ENCODE results near the gene FKBP1B.
A peak's percentile ranks its signal among the peaks of the same experiment; 100 is the strongest.

FKBP1B gene

DNA sequence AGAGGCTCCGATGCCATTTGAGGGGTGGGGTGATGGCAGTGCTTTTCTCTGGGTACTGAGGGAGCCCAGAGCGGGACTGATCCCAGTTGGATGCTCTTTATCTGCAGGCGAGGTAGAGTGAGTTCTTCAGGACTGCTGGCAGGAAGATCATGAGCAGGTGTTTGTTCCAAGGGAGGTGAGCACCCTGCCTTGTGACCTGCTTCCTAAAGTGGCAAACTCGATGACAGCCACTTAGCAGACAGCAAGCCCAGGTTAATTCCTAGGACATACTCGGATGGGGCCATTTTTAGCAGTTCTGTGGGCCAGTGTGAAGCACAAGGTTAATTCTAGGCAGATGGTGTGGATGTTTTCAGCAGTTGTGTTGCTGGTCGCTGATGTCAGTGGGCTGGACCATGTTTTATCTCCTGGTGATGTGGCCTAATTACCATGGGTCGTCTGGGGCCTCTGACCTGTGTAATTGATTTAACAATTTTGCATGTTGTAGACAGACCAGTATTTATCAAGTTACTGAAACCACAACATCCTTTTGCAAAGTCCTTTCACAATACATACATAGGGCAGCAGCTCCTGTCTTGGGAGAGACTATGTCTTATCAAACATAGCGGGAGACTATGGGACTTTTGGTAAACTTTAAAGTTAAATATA lies 4.9 kb downstream of the FKBP1B start:
- H3K4me3 ChIP-seq (ENCODE audit: low read length) = no peak overlapping the region
- H3K4me1 ChIP-seq (ENCODE audit: control insufficient read depth, insufficient read depth, low read length) = no peaks in the 10 kb centered on the region
- H3K27ac ChIP-seq (ENCODE audit: low read depth, low read length) = no peak overlapping the region
- no peak overlapping the region for H3K9ac ChIP-seq (ENCODE audit: low read length)
- no peaks in the 10 kb centered on the region for H3K36me3 ChIP-seq (ENCODE audit: control insufficient read depth, insufficient read depth, low read length)
- no peaks in the 10 kb centered on the region for H3K27me3 ChIP-seq (ENCODE audit: control insufficient read depth, insufficient read depth, low read length)

DNA sequence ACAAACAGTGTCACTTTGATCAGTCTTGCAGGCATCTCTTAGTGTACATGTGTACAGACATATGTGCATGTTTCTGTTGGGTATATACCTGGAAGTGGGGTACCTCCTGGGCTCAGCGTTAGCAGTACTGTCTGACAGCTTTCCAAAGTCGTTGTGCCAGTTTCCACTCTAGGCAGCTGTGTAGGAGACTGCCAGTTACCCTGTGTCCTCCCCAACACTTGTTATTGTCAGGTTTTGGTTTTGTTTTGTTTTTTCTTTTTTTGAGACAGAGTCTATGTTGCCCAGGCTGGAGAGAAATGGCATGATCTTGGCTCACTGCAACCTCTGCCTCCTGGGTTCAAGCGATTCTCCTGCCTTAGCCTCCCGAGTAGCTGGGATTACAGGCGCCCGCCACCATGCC lies 6.2 kb downstream of the FKBP1B start:
- H3K27ac ChIP-seq (ENCODE audit: low read depth, low read length) = no peak overlapping the region
- no peaks in the 10 kb centered on the region for H3K4me1 ChIP-seq (ENCODE audit: control insufficient read depth, insufficient read depth, low read length)
- no peak overlapping the region for H3K9ac ChIP-seq (ENCODE audit: low read length)
- H3K4me3 ChIP-seq (ENCODE audit: low read length) = no peak overlapping the region
- H3K27me3 ChIP-seq (ENCODE audit: control insufficient read depth, insufficient read depth, low read length) = no peaks in the 10 kb centered on the region
- no peaks in the 10 kb centered on the region for H3K36me3 ChIP-seq (ENCODE audit: control insufficient read depth, insufficient read depth, low read length)

DNA sequence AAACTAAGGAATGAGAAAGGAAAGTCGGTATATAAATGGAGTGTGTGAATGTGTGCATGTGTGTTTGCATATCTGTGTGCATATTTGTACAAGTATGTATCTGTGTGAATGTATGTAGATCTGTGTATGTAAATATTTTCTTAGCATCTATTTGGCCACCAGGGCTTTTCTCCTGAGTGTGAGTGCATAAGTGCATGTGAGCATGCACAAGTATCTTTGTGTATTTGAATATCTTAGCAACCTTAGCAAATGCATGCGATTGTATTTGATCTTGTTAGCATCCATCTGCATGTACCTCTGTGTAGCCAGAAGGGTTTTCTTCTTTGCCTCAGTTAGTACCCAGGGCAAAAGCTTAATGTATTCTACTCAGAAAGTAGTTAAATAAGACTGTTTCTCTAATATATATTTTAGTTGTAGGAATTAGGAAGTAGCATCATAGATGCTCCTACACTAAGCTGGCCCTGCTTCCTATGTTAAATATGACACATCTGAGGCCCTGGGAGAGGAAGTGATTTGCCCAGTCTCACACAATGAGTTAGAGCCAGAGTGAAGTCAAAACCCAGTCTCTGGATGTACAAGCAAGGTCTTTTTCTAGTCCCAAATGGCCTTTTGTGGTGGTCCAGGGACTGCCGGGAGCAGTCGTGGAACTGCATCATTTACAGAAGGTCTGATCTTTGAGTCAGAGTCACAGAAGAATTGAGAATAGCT lies 9.2 kb downstream of the FKBP1B start:
- Histone ChIP-seq H3K27ac (ENCODE audit: low read depth, low read length) (no peak overlapping the region), H3K4me1 (ENCODE audit: control insufficient read depth, insufficient read depth, low read length) (no peaks in the 10 kb centered on the region), H3K9ac (ENCODE audit: low read length) (no peak overlapping the region), H3K4me3 (ENCODE audit: low read length) (no peak overlapping the region), H3K36me3 (ENCODE audit: control insufficient read depth, insufficient read depth, low read length) (no peaks in the 10 kb centered on the region), H3K27me3 (ENCODE audit: control insufficient read depth, insufficient read depth, low read length) (no peaks in the 10 kb centered on the region)

DNA sequence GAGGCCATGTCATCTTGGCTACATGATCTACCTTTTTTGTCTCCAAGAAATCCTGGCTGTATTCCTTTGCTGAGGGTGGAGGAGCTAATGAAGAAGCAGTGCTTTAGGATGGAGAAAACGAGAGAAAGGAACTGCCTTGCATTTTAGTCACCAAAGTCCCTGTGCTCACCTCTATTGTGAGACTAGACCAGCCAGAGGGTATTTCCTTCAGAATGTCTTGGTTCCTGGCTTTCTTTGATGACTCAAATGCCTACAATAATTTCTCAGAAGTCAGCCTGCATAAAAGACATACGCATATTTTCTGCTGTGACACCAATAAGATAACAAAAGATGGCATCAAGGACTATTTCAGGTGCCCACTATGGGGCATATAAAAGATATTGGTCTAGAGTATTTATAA lies 15.8 kb downstream of the FKBP1B start:
- Histone ChIP-seq H3K27ac (ENCODE audit: low read depth, low read length) (no peak overlapping the region), H3K4me3 (ENCODE audit: low read length) (no peak overlapping the region), H3K36me3 (ENCODE audit: control insufficient read depth, insufficient read depth, low read length) (peaks cover 14% of the 10 kb centered on the region)

DNA sequence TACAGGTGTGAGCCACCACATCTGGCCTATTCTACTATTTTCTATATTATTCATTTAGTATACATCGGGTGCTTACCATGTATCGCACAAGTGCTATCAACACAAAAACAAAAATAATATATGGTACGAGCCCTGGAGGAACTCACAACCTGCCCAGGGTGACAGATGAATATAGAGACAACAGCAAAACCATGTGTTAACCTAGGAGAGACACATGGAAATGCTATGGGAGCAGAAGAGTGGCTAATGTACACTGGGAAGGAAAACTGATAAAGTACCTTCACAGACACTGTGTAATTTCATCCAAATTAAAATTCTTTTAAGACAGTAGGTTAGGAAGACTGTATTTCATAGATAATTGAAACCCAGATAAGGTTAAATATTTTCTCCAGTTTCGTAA lies 22.7 kb downstream of the FKBP1B start:
- H3K27ac ChIP-seq (ENCODE audit: low read depth, low read length) = no peak overlapping the region
- H3K4me1 ChIP-seq (ENCODE audit: control insufficient read depth, insufficient read depth, low read length) = peaks cover 4% of the 10 kb centered on the region
- H3K27me3 ChIP-seq (ENCODE audit: control insufficient read depth, insufficient read depth, low read length) = no peaks in the 10 kb centered on the region
- H3K36me3 ChIP-seq (ENCODE audit: control insufficient read depth, insufficient read depth, low read length) = peaks cover 13% of the 10 kb centered on the region
- H3K9ac ChIP-seq (ENCODE audit: low read length) = no peak overlapping the region
- H3K4me3 ChIP-seq (ENCODE audit: low read length) = no peak overlapping the region

More for the DNA sequence above, 15.8 kb downstream of the FKBP1B start:
- Histone ChIP-seq H3K27me3 (ENCODE audit: control insufficient read depth, insufficient read depth, low read length) (no peaks in the 10 kb centered on the region), H3K9ac (ENCODE audit: low read length) (no peak overlapping the region), H3K4me1 (ENCODE audit: control insufficient read depth, insufficient read depth, low read length) (no peaks in the 10 kb centered on the region)

DNA sequence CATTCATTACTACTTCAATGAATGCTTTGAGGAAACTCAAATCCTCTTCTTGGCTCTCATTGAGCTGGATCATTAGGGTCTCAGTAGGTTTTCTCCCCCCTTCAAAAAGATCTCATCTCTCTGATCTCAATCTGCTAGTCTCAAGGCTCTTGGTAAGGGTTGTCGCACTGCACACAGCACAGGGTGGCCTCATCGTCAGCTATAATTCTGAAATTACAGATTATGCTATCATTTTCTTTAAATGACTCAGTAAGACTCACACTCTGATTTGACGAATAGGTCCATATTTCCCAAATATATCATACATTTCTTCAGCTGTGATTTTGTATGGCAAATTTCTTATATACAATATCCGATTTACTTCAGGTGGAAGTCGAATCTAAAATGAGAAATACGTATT lies 24.3 kb downstream of the FKBP1B start:
- Histone ChIP-seq H3K9ac (ENCODE audit: low read length) (no peak overlapping the region), H3K4me3 (ENCODE audit: low read length) (no peak overlapping the region), H3K27me3 (ENCODE audit: control insufficient read depth, insufficient read depth, low read length) (no peaks in the 10 kb centered on the region), H3K4me1 (ENCODE audit: control insufficient read depth, insufficient read depth, low read length) (peaks cover 8% of the 10 kb centered on the region), H3K27ac (ENCODE audit: low read depth, low read length) (no peak overlapping the region), H3K36me3 (ENCODE audit: control insufficient read depth, insufficient read depth, low read length) (peaks cover 12% of the 10 kb centered on the region)

DNA sequence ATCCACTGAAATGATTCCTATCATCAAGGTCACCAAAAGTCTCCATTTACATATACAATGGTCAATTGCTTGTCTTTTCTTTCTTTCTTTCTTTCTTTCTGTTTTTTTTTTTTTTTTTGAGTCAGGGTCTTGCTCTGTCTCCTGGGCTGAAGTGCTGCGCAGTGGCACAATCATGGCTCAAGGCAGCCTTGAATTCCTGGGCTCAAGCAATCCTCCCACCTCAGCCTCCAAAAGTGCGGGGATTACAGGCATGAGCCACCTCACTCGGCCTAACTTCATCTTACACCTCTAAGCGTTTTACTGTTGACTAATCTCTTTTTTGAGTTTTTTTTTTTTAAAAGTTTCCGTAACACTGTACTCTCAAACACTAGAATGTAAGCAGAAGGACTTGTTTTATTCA lies 25.7 kb downstream of the FKBP1B start:
- Histone ChIP-seq H3K4me1 (ENCODE audit: control insufficient read depth, insufficient read depth, low read length) (peaks cover 8% of the 10 kb centered on the region), H3K9ac (ENCODE audit: low read length) (no peak overlapping the region), H3K36me3 (ENCODE audit: control insufficient read depth, insufficient read depth, low read length) (peaks cover 10% of the 10 kb centered on the region), H3K27me3 (ENCODE audit: control insufficient read depth, insufficient read depth, low read length) (no peaks in the 10 kb centered on the region), H3K27ac (ENCODE audit: low read depth, low read length) (no peak overlapping the region), H3K4me3 (ENCODE audit: low read length) (peak overlapping the region; percentile 99)

DNA sequence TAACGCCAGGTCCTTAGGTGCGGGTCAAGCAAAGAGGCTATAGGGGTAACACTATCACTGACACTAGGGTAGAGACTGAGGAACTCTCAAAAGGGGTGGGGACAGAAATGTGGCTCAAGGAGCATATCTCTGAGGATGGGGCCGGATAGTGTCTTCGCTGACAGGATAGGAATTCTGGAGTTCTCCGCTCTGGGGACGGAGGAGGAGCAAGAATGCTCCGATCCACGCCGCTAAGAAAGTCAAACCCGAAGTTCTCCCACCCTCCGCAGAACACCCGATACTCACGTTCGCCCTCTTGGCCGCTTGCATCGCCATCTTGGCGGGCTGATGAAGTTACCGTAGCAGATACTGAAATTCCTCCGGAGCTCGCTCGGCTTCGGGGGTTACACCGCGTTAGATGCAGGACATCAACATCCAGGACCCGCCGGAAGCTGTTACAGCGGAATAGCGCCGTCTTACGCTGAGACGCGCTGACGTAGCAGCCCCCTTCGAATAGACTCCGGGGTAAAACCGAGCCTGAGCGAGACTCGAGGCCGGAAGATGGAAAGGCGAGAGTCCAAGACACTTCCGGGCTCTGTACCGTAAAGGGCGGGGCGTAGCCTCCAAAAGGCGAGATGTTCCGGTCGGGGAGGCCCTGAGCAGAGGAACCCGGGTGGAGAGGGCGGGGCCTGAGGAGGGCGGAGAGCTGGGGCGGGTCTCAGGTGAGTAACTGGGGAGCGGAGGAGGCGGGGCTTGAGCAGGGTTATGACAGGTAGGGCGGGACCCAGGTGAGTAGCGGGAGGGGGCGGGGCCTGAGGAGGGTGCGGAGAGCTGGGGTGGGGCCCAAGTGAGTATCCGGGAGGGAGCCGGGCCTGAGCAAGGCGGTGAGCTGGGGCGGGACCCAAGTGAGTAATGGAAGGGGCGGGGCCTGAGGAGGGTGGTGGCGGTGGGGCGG lies 26.6 kb downstream of the FKBP1B start, which contains the start of gene SF3B6:
Gene SF3B6 (minus strand): TSS at position 412 of the 934 bp plus-strand sequence. CDS start 97 bp downstream, at position 315.
- Histone ChIP-seq H3K36me3 (ENCODE audit: control insufficient read depth, insufficient read depth, low read length) (peaks cover 10% of the 10 kb centered on the region), H3K4me3 (ENCODE audit: low read length) (peak within 1 kb of the TSS; percentile 99), H3K27ac (ENCODE audit: low read depth, low read length) (peak within 1 kb of the TSS; percentile 95), H3K27me3 (ENCODE audit: control insufficient read depth, insufficient read depth, low read length) (no peaks in the 10 kb centered on the region), H3K9ac (ENCODE audit: low read length) (peak within 1 kb of the TSS; percentile 99), H3K4me1 (ENCODE audit: control insufficient read depth, insufficient read depth, low read length) (peaks cover 8% of the 10 kb centered on the region)

DNA sequence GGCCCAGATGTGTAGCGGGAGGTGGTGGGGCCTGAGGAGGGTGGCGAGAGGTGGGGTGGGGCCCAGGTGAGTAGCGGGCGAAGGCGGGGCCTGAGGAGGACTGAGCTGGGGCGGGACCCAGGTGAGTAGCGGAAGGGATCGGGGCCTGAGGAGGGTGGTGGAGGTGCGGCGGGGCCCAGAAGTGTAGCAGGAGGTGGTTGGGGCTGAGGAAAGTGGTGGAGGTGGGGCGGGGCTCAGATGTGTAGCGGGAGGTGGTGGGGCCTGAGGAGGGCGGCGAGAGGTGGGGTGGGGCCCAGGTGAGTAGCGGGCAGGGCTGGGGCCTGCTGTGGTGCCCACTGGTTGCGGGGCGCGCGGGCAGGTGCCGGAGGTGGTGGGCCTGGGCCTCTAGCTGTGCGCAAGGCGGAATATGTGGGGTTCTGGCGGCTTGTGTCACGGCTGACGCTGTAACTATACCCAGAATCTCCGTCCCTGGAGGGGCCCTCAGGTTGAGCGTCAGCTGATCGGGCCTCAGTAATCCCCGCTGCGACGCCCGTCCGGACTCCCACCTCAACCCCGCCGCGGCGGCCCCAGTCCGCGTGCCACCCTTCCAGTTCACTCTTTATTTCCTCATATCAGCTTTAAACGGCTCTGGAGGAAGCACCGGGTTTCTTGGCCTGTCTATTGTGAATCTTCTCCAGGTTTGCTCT lies 27.5 kb downstream of the FKBP1B start:
- Histone ChIP-seq H3K9ac (ENCODE audit: low read length) (peak overlapping the region; percentile 86), H3K27ac (ENCODE audit: low read depth, low read length) (peak overlapping the region; percentile 95), H3K4me1 (ENCODE audit: control insufficient read depth, insufficient read depth, low read length) (peaks cover 8% of the 10 kb centered on the region), H3K27me3 (ENCODE audit: control insufficient read depth, insufficient read depth, low read length) (no peaks in the 10 kb centered on the region), H3K4me3 (ENCODE audit: low read length) (peak overlapping the region; percentile 76), H3K36me3 (ENCODE audit: control insufficient read depth, insufficient read depth, low read length) (peaks cover 10% of the 10 kb centered on the region)

DNA sequence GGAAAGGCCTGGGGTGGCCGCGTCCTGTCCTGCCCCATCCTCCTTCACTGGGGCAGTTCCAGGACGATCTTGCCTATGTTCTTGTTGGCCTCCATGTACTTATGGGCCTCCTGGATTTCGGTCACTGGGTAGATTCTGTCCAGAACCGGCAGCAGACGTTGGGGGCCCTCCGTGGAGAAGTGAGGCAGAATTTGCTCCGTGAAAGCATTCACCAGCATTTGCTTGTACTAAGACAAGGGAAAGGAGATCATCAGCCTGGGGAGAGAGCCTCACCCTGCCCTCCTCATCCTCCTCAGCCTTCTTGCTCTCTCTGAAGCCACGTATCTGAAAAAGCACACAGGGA lies 28.0 kb downstream of the FKBP1B start:
- Histone ChIP-seq H3K4me1 (ENCODE audit: control insufficient read depth, insufficient read depth, low read length) (peaks cover 8% of the 10 kb centered on the region), H3K27me3 (ENCODE audit: control insufficient read depth, insufficient read depth, low read length) (no peaks in the 10 kb centered on the region), H3K27ac (ENCODE audit: low read depth, low read length) (peak overlapping the region; percentile 95), H3K9ac (ENCODE audit: low read length) (peak overlapping the region; percentile 86), H3K36me3 (ENCODE audit: control insufficient read depth, insufficient read depth, low read length) (peaks cover 10% of the 10 kb centered on the region), H3K4me3 (ENCODE audit: low read length) (peak overlapping the region; percentile 76)

DNA sequence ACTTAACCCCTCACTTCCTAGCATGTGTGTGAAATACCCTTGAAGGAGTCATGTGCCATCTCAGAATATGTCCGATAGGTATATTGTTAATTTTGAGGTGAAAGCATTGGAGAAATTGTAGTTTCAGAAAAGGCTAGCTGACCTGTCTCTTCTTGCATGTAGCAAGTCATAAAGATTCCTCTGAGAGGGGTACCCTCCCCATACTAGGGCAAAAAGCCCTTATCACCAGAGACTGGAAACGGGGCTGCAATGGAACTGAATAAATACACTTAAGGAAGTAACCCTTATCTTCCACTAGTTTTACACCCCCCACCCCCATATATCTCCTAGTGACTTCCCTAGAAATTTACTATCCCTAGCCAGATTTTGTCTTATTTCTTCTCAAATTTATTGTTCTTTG lies 28.3 kb downstream of the FKBP1B start:
- Histone ChIP-seq H3K4me1 (ENCODE audit: control insufficient read depth, insufficient read depth, low read length) (peaks cover 8% of the 10 kb centered on the region), H3K36me3 (ENCODE audit: control insufficient read depth, insufficient read depth, low read length) (peaks cover 13% of the 10 kb centered on the region), H3K4me3 (ENCODE audit: low read length) (peak overlapping the region; percentile 76), H3K27ac (ENCODE audit: low read depth, low read length) (peak overlapping the region; percentile 95), H3K27me3 (ENCODE audit: control insufficient read depth, insufficient read depth, low read length) (no peaks in the 10 kb centered on the region), H3K9ac (ENCODE audit: low read length) (no peak overlapping the region)

DNA sequence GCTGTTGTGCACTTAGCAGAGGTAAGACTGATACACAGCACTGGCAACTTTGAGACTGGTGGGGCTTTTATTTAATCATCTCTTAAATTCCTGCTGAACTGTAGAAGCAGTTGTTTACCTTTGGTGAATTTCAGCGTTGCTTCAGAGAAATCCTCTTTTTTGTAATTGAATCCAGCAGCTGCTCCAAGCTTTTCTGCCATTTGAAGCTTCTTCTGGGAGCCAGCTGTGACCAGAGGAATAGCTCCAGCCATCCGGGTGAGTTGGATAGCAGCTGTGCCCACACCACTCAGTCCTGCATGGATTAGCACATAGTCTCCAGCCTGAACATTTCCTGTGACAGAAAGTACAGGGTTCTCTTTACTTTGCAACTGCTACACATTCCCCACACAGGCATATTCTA lies 31.2 kb downstream of the FKBP1B start:
- H3K36me3 ChIP-seq (ENCODE audit: control insufficient read depth, insufficient read depth, low read length) = peaks cover 10% of the 10 kb centered on the region
- H3K4me1 ChIP-seq (ENCODE audit: control insufficient read depth, insufficient read depth, low read length) = peaks cover 13% of the 10 kb centered on the region
- no peaks in the 10 kb centered on the region for H3K27me3 ChIP-seq (ENCODE audit: control insufficient read depth, insufficient read depth, low read length)
- no peak overlapping the region for H3K9ac ChIP-seq (ENCODE audit: low read length)
- H3K4me3 ChIP-seq (ENCODE audit: low read length) = no peak overlapping the region
- no peak overlapping the region for H3K27ac ChIP-seq (ENCODE audit: low read depth, low read length)

Data from rectal smooth muscle tissue (tissue), 1 donor.